ENCODE results near the gene JCAD. TPM values are rescaled to one million over a fixed set of nuclear protein-coding genes. Genes with fewer than 3 reads are reported as not detected.

Gene JCAD
- total and polyA plus RNA-seq, 9 of the 15 experiments (the other 6 are each of a cell fraction or from before 2014, with no cell fraction given), result not detected

DNA sequence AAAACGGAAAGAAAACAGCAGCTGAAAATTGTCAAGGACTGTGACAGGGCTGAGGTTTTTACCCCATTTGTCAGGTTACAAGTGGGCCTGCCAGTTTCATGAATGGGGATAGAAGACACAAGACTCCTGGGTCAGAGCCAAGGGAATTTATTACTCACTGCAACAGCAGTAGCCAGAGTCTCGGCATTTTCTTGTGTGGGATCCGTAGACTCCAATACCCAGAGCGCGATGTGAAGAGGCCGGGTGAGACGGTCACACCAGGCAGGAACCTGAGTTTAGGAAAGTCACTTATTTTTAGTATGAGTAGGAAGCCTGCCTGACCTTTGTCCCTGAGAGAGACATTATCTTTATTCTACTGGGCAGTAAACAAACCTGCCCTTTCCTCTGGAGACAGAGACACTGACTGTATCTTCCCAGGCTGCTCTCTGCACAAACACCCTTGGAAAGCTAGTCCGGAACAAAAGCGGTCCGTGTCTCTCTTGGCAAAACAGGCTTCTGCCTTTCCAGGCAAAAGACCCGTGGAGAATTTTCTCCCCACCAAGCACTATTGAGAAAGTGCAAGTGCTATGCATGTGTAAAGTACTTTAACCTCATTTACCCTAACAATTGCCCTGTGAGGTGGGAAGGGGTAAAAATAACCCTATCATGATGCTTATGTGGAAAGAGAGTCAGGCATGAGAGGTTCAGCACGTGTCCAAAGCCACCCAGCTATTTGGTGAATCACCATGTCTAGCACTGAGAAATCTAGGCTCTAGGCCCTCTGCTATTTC, 58.4 kb downstream of the JCAD start:
- H3K79me2 ChIP-seq (ENCODE audit: control insufficient read depth, insufficient read depth, low read length), result no peaks in the 10 kb centered on the region
- H2AFZ ChIP-seq (ENCODE audit: low read depth, low read length), result no peak overlapping the region
- peaks cover 10% of the 10 kb centered on the region; the same call in 1 of the 2 replicates for H4K20me1 ChIP-seq (replicated peaks; ENCODE audit: control insufficient read depth, insufficient read depth, low read length)
- H3K27ac ChIP-seq (ENCODE audit: extremely low read depth, low read depth, low read length), result no peak overlapping the region
- H3K27me3 ChIP-seq (ENCODE audit: control insufficient read depth in 2 of 2, insufficient read depth in 2 of 2, low read length in 2 of 2), result peaks cover 0 to 13% of the 10 kb centered on the region in 2 experiments; a peak in 4 of 5 replicates
- ATAC-seq (no peak), FAIRE-seq (no peak), DNase-seq (ENCODE audit: extremely low read depth in 1 of 4, low spot score in 3 of 4) (no peak)
- H3K4me1 ChIP-seq (replicated peaks in 1 of 2; ENCODE audit: control insufficient read depth in 2 of 2, insufficient read depth in 2 of 2, low read length in 2 of 2), result no peaks in the 10 kb centered on the region
- in situ Hi-C loops (cut with MboI) (loop anchor here (10.0 kb wide), 2 partner anchors 234 to 604 kb away; no protein-coding TSS in a partner anchor), intact Hi-C loops (cut with micrococcal nuclease) (no loop called here)
- H3K4me2 ChIP-seq (ENCODE audit: insufficient read depth, low read length), result no peak overlapping the region
- WGBS (ENCODE audit: insufficient coverage, low coverage, missing lambda C conversion rate), result 3% methylated on average over 12 of the region's 12 CpGs
- no peaks in the 10 kb centered on the region for H3K9me1 ChIP-seq (ENCODE audit: control insufficient read depth, insufficient read depth, low read length)
- ChIA-PET CTCF (ENCODE audit: low intra/inter-chr PET ratio) (no interaction called here), POLR2A (interaction anchor here (1.6 kb wide), 1 partner anchor 8 kb away, joined by 3 read pairs; no protein-coding TSS in a partner anchor)
- no peaks in the 10 kb centered on the region for H3K36me3 ChIP-seq (ENCODE audit: control insufficient read depth, insufficient read depth, low read length)
- no TSS peak for BruUV-seq (replicated peaks)
- no peak overlapping the region for H3K9ac ChIP-seq (ENCODE audit: insufficient read depth in 1 of 2, low read depth in 2 of 2, low read length in 2 of 2)
- no peak for TF ChIP-seq MTA1 (IDR thresholded peaks at IDR 0.05; ENCODE audit: borderline replicate concordance)
- TF ChIP-seq HDAC6 (IDR thresholded peaks at IDR 0.05; ENCODE audit: low read depth, low read length), result no peak
- no peak for TF ChIP-seq NFIC (IDR thresholded peaks at IDR 0.05)
- TF ChIP-seq, protein P1, sequence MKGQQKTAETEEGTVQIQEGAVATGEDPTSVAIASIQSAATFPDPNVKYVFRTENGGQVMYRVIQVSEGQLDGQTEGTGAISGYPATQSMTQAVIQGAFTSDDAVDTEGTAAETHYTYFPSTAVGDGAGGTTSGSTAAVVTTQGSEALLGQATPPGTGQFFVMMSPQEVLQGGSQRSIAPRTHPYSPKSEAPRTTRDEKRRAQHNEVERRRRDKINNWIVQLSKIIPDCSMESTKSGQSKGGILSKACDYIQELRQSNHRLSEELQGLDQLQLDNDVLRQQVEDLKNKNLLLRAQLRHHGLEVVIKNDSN (CRISPR knock-in tag; IDR thresholded peaks at IDR 0.05), result no peak
- TF ChIP-seq, protein P2, sequence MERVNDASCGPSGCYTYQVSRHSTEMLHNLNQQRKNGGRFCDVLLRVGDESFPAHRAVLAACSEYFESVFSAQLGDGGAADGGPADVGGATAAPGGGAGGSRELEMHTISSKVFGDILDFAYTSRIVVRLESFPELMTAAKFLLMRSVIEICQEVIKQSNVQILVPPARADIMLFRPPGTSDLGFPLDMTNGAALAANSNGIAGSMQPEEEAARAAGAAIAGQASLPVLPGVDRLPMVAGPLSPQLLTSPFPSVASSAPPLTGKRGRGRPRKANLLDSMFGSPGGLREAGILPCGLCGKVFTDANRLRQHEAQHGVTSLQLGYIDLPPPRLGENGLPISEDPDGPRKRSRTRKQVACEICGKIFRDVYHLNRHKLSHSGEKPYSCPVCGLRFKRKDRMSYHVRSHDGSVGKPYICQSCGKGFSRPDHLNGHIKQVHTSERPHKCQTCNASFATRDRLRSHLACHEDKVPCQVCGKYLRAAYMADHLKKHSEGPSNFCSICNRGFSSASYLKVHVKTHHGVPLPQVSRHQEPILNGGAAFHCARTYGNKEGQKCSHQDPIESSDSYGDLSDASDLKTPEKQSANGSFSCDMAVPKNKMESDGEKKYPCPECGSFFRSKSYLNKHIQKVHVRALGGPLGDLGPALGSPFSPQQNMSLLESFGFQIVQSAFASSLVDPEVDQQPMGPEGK (CRISPR knock-in tag; IDR thresholded peaks at IDR 0.05; ENCODE audit: borderline replicate concordance), result no peak
- TF ChIP-seq, protein P3, sequence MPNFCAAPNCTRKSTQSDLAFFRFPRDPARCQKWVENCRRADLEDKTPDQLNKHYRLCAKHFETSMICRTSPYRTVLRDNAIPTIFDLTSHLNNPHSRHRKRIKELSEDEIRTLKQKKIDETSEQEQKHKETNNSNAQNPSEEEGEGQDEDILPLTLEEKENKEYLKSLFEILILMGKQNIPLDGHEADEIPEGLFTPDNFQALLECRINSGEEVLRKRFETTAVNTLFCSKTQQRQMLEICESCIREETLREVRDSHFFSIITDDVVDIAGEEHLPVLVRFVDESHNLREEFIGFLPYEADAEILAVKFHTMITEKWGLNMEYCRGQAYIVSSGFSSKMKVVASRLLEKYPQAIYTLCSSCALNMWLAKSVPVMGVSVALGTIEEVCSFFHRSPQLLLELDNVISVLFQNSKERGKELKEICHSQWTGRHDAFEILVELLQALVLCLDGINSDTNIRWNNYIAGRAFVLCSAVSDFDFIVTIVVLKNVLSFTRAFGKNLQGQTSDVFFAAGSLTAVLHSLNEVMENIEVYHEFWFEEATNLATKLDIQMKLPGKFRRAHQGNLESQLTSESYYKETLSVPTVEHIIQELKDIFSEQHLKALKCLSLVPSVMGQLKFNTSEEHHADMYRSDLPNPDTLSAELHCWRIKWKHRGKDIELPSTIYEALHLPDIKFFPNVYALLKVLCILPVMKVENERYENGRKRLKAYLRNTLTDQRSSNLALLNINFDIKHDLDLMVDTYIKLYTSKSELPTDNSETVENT (CRISPR knock-in tag; IDR thresholded peaks at IDR 0.05), result no peak
- no peak for TF ChIP-seq NFXL1 (CRISPR knock-in tag; IDR thresholded peaks at IDR 0.05)
- TF ChIP-seq, protein P4, sequence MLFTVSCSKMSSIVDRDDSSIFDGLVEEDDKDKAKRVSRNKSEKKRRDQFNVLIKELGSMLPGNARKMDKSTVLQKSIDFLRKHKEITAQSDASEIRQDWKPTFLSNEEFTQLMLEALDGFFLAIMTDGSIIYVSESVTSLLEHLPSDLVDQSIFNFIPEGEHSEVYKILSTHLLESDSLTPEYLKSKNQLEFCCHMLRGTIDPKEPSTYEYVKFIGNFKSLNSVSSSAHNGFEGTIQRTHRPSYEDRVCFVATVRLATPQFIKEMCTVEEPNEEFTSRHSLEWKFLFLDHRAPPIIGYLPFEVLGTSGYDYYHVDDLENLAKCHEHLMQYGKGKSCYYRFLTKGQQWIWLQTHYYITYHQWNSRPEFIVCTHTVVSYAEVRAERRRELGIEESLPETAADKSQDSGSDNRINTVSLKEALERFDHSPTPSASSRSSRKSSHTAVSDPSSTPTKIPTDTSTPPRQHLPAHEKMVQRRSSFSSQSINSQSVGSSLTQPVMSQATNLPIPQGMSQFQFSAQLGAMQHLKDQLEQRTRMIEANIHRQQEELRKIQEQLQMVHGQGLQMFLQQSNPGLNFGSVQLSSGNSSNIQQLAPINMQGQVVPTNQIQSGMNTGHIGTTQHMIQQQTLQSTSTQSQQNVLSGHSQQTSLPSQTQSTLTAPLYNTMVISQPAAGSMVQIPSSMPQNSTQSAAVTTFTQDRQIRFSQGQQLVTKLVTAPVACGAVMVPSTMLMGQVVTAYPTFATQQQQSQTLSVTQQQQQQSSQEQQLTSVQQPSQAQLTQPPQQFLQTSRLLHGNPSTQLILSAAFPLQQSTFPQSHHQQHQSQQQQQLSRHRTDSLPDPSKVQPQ (CRISPR knock-in tag; IDR thresholded peaks at IDR 0.05; ENCODE audit: borderline replicate concordance), result no peak
- no peak for TF ChIP-seq SMAD4 (CRISPR knock-in tag; conservative IDR thresholded peaks at IDR 0.05)
- no peak for TF ChIP-seq RNF2 (IDR thresholded peaks at IDR 0.05)
- no peak for TF ChIP-seq ZNF146 (CRISPR knock-in tag; IDR thresholded peaks at IDR 0.05; ENCODE audit: unreplicated experiment)
- TF ChIP-seq NCOR1 (IDR thresholded peaks at IDR 0.05), result no peak
- TF ChIP-seq ZNF12 (CRISPR knock-in tag; IDR thresholded peaks at IDR 0.05), result no peak
- TF ChIP-seq ZC3H11A (IDR thresholded peaks at IDR 0.05; ENCODE audit: low read depth, low read length), result no peak
- TF ChIP-seq ZNF274 (IDR thresholded peaks at IDR 0.05; ENCODE audit: borderline replicate concordance, low read depth, low read length), result no peak
- no peaks in the 10 kb centered on the region for H3K9me3 ChIP-seq (replicated peaks; ENCODE audit: control insufficient read depth, insufficient read depth, low read depth, low read length)
- H3K4me3 ChIP-seq, result no peak overlapping the region

All from K562 (cell line).